Neural progenitor cell (in vitro differentiated cells): Measurements from ENCODE around the gene KIF5B.

Experiments
- CTCF ChIP-seq: fragments of 200-600 bp; sonication (generic); IDR thresholded peaks from 2 replicates; pipeline ENCODE4 v1.5.1; 2017; ENCODE audit warnings: antibody characterized with exemption, mild to moderate bottlenecking
- EZH2 ChIP-seq: fragments of 200-600 bp; sonication (generic); IDR thresholded peaks from 2 replicates; pipeline ENCODE4 v1.6.1; 2017; ENCODE audit warnings: antibody characterized with exemption, mild to moderate bottlenecking, moderate library complexity
- EZH2phosphoT487 ChIP-seq: fragments of 200-600 bp; sonication (generic); IDR thresholded peaks from 2 replicates; pipeline ENCODE4 v1.6.1; 2017; ENCODE audit warnings: antibody characterized with exemption

- TF ChIP-seq CTCF: no peak
- no peak for TF ChIP-seq EZH2
- no peak for TF ChIP-seq EZH2phosphoT487
Measured at GRCh38 chr10:32077896-32078485, 21.8 kb upstream of the KIF5B start.
